Measurements from ENCODE around the gene CYP11A1.

Gene CYP11A1

GRCh38 chr15:74387141-74387541 is 19.7 kb upstream of the CYP11A1 start:
- no peak for DNase-seq

GRCh38 chr15:74386496-74387140 is 19.2 kb upstream of the CYP11A1 start:
- no peak for DNase-seq

GRCh38 chr15:74385733-74386132 is 18.3 kb upstream of the CYP11A1 start:
- DNase-seq, result no peak

GRCh38 chr15:74384881-74385643 is 17.6 kb upstream of the CYP11A1 start:
- no peak for DNase-seq

GRCh38 chr15:74384566-74384880 is 17.1 kb upstream of the CYP11A1 start:
- no peak for DNase-seq

- no peak for DNase-seq
Observed at GRCh38 chr15:74383695-74384565, 16.5 kb upstream of the CYP11A1 start.

GRCh38 chr15:74383286-74383685 is 15.8 kb upstream of the CYP11A1 start:
- no peak for DNase-seq

- DNase-seq, result no peak
Observed at GRCh38 chr15:74382004-74382816, 14.8 kb upstream of the CYP11A1 start.

- no peak for DNase-seq
Observed at GRCh38 chr15:74381481-74381880, 14.0 kb upstream of the CYP11A1 start.

- no peak for DNase-seq
Observed at GRCh38 chr15:74381190-74381453, 13.7 kb upstream of the CYP11A1 start.

GRCh38 chr15:74380361-74381189 is 13.1 kb upstream of the CYP11A1 start:
- DNase-seq, result no peak

GRCh38 chr15:74378848-74379247 is 11.4 kb upstream of the CYP11A1 start:
- DNase-seq, result no peak

GRCh38 chr15:74377831-74378766 is 10.7 kb upstream of the CYP11A1 start:
- no peak for DNase-seq

- no peak for DNase-seq
Observed at GRCh38 chr15:74376825-74377581, 9.6 kb upstream of the CYP11A1 start.

- no peak for DNase-seq
Observed at GRCh38 chr15:74376226-74376625, 8.8 kb upstream of the CYP11A1 start.

- peak; percentile 30 for DNase-seq
Observed at GRCh38 chr15:74375303-74375693, 7.9 kb upstream of the CYP11A1 start.

GRCh38 chr15:74374648-74375302 is 7.3 kb upstream of the CYP11A1 start:
- no peak for DNase-seq

GRCh38 chr15:74373731-74374647 is 6.5 kb upstream of the CYP11A1 start:
- DNase-seq, result peak; percentile 72

Data from NCI-H524 treated with DMSO at 0.1 percent for 48 hours (cell line).